Ishikawa (cell line): ENCODE results near the gene SMPD1.

Experiments used
- CEBPB ChIP-seq: IDR thresholded peaks from 2 replicates; pipeline ENCODE4 v1.6.1; 2012
- CREB1 ChIP-seq: IDR thresholded peaks from 2 replicates; pipeline ENCODE4 v1.6.1; 2012; ENCODE audit warnings: low read depth
- EGR1 ChIP-seq: IDR thresholded peaks from 2 replicates; pipeline ENCODE4 v1.6.1; 2012
- EP300 ChIP-seq: IDR thresholded peaks from 2 replicates; pipeline ENCODE4 v1.6.1; 2012; ENCODE audit warnings: borderline replicate concordance
- FOXM1 ChIP-seq: IDR thresholded peaks from 2 replicates; pipeline ENCODE4 v1.6.1; 2012; ENCODE audit warnings: low read depth, borderline replicate concordance
- NFIC ChIP-seq: IDR thresholded peaks from 2 replicates; pipeline ENCODE4 v1.6.1; 2012
- RAD21 ChIP-seq: IDR thresholded peaks from 2 replicates; pipeline ENCODE4 v1.6.1; 2012; ENCODE audit warnings: low read depth
- TAF1 ChIP-seq: IDR thresholded peaks from 2 replicates; pipeline ENCODE4 v1.6.1; 2012; ENCODE audit warnings: low read depth, mild to moderate bottlenecking
- TCF12 ChIP-seq: IDR thresholded peaks from 2 replicates; pipeline ENCODE4 v1.6.1; 2012; ENCODE audit warnings: low read depth
- TEAD4 ChIP-seq: IDR thresholded peaks from 2 replicates; pipeline ENCODE4 v1.6.1; 2012
- YY1 ChIP-seq: IDR thresholded peaks from 2 replicates; pipeline ENCODE4 v1.6.1; 2012; ENCODE audit warnings: low read depth
- ZBTB7A ChIP-seq: IDR thresholded peaks from 2 replicates; pipeline ENCODE4 v1.6.1; 2012; ENCODE audit warnings: low read depth
- TF ChIP-seq, protein P1 (sequence below): IDR thresholded peaks from 2 replicates; pipeline ENCODE4 v1.6.1; 2012
- TF ChIP-seq, protein P2 (sequence below): IDR thresholded peaks from 2 replicates; pipeline ENCODE4 v1.6.1; 2012; ENCODE audit warnings: low read depth, mild to moderate bottlenecking
- TF ChIP-seq, protein P3 (sequence below): IDR thresholded peaks from 2 replicates; pipeline ENCODE4 v1.6.1; 2012

The SMPD1 gene

DNA sequence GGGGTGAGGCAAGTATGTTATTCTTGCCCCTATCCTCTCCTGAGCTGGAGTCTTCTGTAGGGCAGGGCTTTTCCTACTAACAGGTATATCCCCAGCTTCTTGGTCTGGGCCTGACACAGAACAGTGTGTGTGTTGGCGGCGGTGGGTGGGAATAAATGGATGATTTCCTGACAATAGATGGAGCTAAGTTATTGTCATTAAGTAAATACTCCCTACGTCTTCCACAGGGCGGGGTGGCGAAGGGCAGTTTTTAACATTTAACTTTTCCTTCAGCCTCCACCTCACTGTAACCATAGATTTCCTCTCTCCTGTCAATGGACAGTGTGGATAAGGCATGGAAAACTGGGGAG lies 11.7 kb upstream of the SMPD1 start:
- no peak for TF ChIP-seq TCF12
- TF ChIP-seq YY1: no peak
- no peak for TF ChIP-seq EGR1
- no peak for TF ChIP-seq CREB1
- TF ChIP-seq FOXM1: no peak
- TF ChIP-seq RAD21: no peak
- TF ChIP-seq, protein P1, sequence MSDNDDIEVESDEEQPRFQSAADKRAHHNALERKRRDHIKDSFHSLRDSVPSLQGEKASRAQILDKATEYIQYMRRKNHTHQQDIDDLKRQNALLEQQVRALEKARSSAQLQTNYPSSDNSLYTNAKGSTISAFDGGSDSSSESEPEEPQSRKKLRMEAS: no peak
- no peak for TF ChIP-seq EP300
- TF ChIP-seq, protein P2, sequence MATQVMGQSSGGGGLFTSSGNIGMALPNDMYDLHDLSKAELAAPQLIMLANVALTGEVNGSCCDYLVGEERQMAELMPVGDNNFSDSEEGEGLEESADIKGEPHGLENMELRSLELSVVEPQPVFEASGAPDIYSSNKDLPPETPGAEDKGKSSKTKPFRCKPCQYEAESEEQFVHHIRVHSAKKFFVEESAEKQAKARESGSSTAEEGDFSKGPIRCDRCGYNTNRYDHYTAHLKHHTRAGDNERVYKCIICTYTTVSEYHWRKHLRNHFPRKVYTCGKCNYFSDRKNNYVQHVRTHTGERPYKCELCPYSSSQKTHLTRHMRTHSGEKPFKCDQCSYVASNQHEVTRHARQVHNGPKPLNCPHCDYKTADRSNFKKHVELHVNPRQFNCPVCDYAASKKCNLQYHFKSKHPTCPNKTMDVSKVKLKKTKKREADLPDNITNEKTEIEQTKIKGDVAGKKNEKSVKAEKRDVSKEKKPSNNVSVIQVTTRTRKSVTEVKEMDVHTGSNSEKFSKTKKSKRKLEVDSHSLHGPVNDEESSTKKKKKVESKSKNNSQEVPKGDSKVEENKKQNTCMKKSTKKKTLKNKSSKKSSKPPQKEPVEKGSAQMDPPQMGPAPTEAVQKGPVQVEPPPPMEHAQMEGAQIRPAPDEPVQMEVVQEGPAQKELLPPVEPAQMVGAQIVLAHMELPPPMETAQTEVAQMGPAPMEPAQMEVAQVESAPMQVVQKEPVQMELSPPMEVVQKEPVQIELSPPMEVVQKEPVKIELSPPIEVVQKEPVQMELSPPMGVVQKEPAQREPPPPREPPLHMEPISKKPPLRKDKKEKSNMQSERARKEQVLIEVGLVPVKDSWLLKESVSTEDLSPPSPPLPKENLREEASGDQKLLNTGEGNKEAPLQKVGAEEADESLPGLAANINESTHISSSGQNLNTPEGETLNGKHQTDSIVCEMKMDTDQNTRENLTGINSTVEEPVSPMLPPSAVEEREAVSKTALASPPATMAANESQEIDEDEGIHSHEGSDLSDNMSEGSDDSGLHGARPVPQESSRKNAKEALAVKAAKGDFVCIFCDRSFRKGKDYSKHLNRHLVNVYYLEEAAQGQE: no peak
- no peak for TF ChIP-seq TEAD4
- no peak for TF ChIP-seq CEBPB
- no peak for TF ChIP-seq NFIC
- TF ChIP-seq, protein P3, sequence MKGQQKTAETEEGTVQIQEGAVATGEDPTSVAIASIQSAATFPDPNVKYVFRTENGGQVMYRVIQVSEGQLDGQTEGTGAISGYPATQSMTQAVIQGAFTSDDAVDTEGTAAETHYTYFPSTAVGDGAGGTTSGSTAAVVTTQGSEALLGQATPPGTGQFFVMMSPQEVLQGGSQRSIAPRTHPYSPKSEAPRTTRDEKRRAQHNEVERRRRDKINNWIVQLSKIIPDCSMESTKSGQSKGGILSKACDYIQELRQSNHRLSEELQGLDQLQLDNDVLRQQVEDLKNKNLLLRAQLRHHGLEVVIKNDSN: no peak
- no peak for TF ChIP-seq ZBTB7A

DNA sequence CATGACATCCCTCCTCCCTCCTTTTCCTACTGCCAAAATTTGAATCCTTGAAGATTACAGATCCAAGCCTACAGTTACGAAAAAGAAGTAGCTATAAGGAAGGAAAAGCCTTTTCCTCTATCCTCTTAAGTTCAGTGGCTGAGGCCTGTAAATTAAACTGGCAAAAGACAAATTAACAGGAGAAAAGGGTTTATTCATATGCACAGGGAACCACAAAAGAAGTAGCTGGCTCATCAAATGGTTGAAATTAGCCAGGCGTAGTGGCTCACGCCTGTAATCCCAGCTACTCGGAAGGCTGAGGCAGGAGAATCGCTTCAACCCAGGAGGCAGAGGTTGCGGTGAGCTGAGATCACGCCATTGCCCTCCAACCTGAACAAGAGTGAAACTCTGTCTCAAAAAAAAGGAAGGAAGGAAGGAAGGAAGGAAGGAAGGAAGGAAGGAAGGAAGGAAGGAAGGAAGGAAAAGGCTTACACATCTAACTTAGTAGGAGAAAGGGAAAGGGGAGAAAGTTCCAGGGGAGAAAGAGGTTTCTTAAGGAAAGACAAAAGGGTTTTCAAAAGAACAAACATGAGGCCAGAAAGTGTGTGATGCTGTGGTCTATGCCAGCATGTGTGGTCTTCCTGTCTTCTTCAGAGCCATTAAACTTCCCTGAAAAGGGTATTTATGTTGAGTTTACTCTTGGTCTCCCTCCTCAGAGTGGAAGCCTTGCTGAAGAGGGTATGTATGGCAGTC lies 5.1 kb upstream of the SMPD1 start:
- no peak for TF ChIP-seq YY1
- TF ChIP-seq, protein P1: no peak
- TF ChIP-seq, protein P3: no peak
- no peak for TF ChIP-seq NFIC
- TF ChIP-seq TAF1: no peak
- TF ChIP-seq EP300: no peak
- no peak for TF ChIP-seq RAD21
- TF ChIP-seq CEBPB: no peak
- TF ChIP-seq CREB1: no peak

DNA sequence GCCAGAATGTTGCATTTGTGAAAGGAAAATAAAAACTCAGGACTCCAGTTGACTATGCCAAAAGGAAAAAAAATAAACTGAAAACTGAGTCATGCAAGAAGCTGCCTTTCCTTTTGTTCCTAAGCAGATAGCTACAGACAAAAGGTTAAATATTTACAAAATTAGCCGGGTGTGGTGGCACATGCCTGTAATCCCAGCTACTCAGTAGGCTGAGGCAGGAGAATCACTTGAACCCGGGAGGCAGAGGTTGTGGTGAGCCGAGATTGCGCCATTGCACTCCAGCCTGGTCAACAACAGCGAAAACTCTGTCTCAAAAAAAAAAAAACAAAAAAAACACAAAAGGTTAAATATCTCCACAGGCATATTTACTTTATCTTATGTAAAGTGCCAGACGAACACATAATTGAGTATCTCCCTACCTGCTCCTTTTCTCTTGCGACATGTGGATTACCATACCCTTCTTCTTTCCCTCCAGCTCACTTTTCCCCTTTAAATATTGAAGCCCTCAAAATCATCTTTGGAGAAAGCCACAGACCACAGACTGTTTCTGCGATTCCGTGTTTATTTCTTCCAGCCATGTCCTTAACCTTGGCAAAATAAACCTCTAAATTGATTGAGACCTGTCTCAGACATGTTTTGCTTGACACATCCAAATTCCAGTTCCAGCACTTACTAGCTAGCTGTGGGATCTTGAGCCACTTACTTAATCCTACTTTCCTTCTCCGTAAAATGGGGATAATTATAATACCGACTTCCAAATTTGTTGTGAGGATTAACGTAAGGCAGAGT lies 2.3 kb upstream of the SMPD1 start:
- TF ChIP-seq, protein P3: no peak
- TF ChIP-seq CREB1: no peak
- TF ChIP-seq RAD21: no peak

DNA sequence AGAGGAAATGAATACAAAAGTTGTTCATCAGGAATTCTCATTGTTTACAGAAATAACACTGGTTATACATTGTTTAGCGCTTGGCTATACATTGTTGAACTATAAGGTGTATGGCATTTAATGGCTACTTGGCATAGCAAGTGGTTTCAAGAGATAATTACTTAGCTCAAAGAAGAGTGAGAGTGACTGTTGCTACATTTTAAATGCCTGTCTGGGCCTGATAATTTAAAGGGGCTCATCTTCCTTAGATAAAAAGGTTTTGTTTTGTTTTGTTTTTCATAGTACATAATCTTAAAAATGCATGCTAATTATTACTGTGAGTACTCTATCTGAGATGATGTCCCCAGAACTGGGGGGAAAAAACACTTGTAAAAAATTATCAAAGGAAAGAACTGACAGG lies 1.5 kb upstream of the SMPD1 start:
- TF ChIP-seq TEAD4 (no peak), NFIC (no peak), TCF12 (no peak), CREB1 (no peak), EP300 (no peak), CEBPB (no peak), YY1 (no peak), RAD21 (no peak)
- TF ChIP-seq, protein P1: no peak
- TF ChIP-seq, protein P3: no peak
- TF ChIP-seq, protein P2: no peak

DNA sequence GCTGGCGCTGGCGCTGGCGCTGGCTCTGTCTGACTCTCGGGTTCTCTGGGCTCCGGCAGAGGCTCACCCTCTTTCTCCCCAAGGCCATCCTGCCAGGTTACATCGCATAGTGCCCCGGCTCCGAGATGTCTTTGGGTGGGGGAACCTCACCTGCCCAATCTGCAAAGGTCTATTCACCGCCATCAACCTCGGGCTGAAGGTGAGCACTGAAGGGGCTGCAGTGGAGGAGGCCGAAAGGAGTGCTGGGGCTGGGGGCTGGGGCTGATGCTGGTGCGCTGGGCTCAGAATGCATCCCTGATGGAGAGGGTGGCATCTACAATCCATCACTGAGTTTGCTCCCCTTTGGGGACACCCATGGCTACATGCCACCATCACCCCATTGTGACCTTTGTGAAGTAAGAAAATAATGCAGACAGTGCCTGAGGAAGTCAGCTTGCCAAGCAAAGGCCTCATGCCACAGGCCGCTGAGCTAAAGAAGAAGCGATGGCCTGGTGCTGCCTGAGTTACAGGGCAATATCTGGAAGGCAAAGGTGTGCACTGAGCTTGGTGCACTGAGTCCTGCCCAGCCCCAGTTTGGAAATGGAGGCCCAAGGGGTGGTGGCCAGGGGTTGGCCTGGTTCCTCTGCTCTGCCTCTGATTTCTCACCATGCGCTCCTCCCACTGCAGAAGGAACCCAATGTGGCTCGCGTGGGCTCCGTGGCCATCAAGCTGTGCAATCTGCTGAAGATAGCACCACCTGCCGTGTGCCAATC lies 620 bp downstream of the SMPD1 start:
- no peak; the same call in 1 of the 2 replicates for TF ChIP-seq ZBTB7A
- TF ChIP-seq EGR1: no peak
- no peak for TF ChIP-seq CEBPB
- no peak for TF ChIP-seq RAD21
- TF ChIP-seq, protein P2: no peak
- no peak for TF ChIP-seq NFIC
- TF ChIP-seq TEAD4: no peak
- no peak for TF ChIP-seq TCF12
- TF ChIP-seq EP300: no peak
- TF ChIP-seq, protein P1: no peak
- TF ChIP-seq CREB1: no peak
